Activated CD8-positive, alpha-beta memory T cell treated with anti-CD3 and anti-CD28 coated beads, Interleukin-2, amount 50 U/mL, for 1 hour (primary cell): ENCODE data around the gene BMF.
"Not testable (repeated sequence)": the region's sequence is repeated elsewhere in the genome, so short reads cannot be mapped to it uniquely, and the experiment has no call there.

Source experiments
- DNase-seq: peaks from one replicate; pipeline ENCODE4 v3.0.0-alpha.2; 2020; ENCODE audit errors: extremely low read depth

BMF gene

DNA sequence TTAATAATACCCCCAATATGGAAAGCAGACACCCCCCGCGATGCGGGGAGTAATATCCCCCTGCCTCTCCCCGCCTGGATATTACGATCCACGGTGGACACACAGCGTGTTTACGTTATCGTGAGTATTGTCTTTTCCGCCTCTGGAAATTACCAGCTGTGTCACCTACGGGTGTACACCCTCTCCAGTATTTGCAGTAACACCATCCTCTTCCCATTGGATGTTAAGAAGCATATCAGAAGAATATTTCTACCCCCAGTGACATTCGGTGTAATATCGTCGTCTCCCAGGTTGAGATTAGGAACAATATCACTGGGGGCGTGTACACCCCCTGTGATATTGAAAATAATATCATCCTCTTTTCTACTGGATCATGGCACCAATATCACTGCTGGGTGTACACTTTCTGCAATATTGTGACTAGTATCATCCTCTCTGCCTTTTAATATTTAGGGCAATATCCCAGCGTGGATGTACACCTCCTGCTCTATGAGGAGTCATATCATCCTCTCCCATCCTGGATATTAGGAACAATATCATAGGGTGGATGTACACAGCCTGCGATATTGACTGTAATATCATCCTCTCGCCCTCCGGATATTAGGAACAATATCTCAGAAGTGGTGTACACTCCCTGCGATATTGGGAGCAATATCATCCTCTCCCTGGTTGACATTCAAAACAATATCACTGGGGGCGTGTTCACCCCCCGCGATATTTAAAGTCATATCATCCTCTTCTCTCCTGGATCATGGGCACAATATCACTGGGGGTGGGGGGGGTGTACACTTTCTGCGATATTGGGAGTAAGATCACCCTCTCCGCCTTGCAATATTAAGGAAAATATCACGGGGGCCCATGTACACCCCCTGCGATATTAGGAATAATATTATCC lies 20.3 kb upstream of the BMF start:
- no peak for DNase-seq

DNA sequence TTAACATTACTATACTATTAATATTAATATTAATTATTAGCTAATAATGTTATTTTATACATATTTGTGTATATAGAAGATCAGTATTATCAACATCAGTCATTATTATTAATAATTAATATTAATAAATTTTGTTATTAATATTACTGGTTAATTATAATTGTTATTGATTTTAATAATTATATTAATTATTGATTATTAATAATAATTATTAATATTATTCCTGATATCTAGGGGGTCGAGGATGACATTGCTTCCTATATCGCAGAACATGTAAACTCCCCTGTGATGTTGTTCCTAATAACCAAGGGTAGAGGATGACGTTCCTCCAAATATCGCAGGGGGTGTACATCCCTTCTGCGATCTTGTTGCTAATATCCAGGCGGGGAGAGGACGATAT lies 17.3 kb upstream of the BMF start:
- DNase-seq = no peak

DNA sequence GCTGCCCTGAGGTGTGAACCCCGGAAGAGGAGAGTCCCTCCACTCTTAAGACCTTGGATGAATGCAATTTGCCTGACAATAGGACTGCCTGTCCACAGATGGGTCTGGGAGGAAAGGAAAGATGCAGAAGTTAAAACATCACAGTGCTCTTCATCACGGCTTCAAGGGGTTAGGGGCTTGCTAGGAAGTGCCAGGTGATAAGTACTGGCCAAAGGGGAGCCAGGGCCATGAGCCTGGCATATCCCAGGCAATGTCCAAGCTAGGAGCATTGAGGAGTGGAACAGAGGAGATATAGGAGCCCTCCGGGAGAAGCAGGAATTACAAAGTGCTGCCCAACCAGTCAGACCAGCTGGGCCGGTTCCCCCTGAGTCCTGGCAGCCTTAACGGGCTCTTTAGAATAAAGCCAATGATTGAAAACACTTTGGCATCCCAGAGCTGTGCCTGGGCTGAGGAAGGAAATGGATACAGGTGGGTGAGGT lies 16.2 kb upstream of the BMF start:
- DNase-seq = not testable (repeated sequence)

DNA sequence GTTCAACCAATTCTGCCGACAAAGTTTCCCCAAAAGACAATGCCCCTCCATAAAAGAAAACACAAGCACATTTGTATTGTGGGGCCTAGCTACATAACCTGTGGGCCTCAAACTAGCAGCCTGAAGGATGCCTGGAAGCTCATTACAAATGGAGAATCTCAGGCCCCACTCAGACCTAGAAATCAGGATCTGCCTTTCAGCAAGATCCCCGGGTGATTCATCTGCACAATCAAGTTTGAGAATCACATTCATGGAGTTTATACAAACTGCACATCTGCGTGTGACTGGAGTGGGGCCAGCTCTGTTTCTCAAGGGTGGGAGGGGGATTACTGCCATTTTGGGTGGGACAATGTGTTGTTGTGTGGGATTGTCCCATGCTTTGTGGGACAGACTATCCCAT lies 15.7 kb upstream of the BMF start:
- DNase-seq = not testable (repeated sequence)

DNA sequence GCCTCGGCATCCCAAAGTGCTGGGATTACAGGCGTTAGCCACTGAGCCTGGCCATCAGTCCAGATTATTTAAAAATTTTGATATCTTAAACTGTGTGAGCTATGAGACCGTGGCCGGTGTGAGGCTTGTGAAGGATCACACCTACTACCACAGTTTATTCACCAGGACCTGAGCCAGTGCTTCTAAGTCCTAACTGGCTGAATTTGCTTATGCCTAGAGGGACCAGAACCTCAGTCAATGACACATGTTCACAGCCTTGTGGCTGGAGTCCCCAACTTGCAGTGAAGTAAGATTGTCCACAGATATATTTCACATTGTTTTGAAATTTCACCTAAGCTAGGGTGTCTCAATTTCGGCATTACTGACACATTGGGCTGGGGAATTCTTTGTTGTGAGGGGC lies 15.2 kb upstream of the BMF start:
- DNase-seq = not testable (repeated sequence)

DNA sequence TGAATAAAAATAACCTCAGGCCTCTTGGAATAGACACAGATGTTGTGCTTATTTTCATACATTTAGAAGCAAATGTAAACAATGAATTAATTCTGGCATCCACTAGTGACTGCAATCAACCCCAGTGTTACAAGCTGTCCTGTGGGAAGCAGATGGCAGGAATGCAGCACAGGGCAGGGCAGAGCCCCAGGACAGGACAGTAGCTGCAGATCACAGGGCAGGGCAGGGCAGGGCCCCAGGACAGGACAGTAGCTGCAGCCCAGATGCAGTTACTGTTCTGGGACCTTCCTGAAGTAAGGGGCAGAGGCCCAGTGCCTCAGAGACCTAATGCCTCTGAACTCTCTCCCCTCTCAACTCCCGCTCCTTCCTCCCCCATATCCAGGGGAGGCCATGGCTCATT lies 14.3 kb upstream of the BMF start:
- not testable (repeated sequence) for DNase-seq

DNA sequence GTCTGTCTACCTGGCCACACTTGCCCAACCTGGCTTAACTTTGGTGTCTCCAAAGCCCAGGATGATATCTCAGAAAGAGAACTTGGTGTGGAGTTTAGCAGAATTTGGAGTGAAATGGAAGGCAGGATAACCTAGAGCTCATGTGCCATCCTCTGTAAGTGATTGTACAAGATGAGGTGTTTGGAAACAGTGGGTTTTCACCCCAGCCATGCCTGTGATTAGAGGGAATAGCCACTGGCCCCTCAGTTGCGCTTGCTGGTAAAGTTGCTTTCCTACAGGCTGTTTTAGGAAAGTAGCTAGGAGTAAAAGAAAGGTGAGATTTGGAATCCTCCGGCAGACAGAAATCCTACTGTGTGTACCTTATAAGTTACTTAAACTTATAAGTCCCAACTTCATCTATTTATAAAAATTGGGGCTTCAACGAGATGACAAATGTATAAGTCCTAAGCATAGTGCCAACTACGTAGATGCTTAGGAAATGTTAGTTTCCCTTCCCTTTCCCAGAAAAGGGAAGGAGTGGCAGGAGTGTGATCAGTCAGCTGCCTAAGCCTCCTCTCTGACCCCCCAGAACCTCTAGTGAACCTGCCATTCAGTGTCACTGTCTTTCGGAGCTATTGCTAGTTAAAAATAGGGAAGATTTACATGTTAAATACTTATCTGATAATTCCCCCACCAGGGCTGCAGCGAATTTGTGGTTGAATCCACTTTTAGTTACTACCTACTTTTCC lies 13.4 kb upstream of the BMF start:
- no peak for DNase-seq

DNA sequence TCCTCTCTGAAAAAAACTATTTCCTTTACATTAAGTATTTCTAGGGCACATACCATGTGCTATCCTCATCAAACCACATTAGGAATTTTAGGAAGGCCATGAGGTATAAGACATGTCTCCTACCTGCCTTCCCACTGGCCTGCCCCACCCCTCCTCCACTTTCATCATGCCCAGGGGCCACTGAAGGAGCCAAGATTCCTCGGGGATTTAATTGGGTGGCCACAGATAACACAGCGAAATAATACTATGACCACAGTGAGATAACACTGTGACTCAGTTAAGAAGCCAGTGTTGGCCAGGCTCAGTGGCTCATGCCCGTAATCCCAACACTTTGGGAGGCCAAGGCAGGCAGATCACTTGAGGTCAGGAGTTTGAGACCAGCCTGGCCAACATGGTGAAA lies 9.8 kb upstream of the BMF start:
- no peak for DNase-seq

DNA sequence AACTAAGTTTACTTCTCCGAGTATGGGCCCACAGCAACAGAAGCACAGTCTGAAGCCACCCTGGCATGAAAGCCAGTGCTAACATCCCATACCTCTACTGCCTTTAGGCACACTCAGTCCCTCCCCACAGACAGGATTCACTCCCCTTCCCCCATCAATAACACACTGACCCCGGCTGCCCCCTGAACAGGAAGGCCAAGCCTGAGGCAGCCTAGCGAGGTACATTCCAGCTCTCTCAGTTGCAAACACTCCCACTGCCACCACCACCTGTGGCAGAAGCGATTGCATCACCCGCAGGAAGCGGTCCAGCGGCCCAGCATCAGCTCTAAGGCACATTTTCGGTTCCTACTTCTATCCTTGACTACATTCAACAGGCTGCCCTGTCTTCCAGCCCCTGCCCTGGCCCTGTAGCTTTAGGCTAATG lies 7.0 kb upstream of the BMF start:
- DNase-seq = no peak

DNA sequence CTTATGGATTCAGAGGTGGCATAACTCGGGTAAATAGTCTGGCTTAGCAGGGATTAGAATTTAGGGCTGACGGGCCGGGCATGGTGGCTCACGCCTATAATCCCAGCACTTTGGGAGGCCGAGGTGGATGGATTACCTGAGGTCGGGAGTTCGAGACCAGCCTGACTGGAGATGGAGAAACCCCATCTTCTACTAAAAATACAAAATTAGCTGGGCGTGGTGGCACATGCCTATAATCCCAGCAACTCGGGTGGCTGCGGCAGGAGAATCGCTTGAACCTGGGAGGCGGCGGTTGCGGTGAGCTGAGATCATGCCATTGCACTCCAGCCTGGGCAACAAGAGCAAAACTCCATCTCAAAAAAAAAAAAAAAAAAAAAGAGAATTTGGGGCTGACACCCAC lies 6.4 kb upstream of the BMF start:
- not testable (repeated sequence) for DNase-seq

DNA sequence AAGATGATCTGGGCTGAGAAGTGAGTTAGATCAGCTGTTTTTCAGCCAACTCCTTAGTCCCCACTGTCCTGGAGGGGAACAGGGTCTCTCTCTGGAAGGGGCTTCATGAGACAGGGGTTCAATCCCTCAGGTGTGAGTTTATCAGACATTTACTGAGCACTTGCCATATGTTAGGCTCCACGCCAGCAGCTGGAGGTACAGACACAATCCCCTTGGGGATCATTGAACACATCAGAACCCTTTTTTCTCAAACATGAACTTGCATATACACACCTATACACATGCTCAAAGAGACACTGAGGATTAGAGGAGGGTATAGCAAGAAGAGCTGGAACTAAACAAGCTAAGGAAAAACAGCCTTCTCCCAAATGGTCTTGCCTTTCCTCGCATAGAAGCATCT lies 5.5 kb upstream of the BMF start:
- no peak for DNase-seq

DNA sequence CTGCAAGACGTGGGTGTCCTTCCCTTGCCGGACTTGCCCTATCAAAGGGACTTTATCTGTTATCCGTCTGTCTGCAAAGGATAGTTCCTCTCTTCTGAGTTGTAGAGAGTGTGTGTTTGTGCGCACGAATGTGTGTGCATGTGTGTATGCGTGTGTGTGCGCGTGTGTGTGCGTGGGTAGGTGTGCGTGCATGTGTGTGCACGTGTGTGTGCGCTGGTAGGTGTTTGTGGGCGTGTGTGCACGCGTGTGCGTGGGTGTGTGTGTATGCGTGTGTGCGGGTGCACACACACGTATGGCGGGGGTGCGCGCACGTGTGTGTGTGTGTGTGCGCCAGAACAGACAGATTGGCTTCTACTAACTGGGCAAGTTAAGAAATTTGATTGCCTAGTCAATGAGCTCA lies 4.1 kb upstream of the BMF start:
- DNase-seq = no peak

DNA sequence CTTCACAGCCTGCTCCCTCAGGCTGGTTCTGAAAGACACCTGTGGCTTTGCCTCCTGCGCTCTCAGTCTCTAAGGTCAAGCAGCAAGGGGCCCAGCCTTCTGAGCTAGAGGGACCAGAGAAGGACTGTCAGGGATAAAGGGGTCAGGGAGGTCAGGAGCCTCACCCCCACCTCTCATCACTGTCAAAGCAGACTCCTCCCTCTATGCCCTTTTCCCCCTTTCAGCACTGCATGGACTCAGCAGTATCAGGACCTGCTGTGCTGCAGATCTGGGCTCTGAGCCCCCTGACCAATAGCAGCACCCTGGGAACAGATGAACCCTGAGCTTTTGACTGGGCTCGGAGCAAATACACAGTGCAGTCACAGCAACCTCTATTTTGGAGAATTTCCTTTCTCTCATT lies 3.2 kb upstream of the BMF start:
- DNase-seq = no peak

DNA sequence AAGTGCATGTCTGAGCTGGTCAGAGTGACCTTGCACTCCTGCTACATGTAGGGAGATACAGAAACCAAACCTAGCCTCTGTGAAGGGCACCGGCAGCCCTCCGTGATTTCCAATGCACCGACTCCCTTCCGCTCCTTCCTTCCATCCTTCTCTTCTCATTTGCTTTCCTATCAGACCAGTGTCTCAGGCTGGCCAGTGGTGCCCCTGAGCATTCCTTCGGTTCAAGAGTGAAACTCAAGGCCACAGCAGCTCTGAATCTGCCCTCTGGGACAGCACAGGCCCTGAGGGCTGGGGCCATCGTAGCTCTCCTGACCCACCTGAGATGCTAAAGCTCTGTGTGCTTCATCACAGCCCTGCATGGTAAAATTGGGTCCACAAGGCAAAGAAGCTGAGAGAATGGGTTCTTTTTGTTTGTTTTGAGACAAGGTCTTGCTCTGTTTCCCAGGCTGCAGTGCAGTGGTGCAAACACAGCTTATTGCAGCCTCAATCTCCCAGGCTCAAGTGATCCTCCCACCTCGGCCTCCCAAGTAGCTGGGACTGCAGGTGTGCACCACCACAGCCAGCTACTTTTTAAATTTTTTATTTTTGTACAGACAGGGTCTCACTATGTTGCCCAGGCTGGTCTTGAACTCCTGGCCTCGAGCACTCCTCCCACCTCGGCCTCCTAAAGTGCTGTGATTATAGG lies 2.3 kb upstream of the BMF start:
- no peak for DNase-seq

DNA sequence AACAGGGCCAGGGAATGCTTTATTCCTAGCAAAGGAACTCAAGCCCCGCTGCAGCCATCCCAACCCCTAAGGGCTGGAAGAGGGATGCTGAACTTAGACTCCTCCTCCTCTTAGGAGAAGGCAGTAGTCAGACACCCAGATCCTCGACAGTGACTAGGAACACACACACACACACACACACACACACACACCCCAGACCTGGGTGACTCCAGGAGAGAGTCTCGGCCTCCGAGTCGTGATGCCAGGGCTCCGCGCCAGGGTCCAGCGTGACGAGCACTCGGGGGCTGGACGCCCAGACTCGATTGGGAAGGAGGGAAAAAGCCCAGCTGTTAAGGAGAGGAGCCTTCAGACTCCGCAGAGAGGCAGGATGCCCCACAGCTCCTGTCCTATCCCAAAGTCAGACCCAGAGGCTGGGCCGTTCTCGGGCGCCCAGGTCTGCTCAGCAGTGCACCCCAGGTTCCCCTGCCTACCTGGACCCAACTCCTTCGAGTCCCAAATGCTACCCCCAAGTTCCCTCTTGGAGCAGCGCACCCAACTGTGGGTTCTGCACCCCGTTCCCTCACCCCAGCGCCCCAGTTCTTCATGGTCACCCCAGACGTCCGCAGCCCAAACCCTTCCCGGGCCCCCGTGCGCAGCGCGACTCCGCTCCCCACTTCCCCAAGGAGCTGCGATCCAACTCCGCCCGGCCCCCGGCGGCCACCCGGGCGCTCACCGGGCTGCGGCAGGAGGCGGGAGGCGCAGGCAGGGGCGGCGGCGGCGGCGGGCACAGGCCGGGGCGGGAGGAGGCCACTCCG lies 421 bp downstream of the BMF start:
- DNase-seq = no peak

DNA sequence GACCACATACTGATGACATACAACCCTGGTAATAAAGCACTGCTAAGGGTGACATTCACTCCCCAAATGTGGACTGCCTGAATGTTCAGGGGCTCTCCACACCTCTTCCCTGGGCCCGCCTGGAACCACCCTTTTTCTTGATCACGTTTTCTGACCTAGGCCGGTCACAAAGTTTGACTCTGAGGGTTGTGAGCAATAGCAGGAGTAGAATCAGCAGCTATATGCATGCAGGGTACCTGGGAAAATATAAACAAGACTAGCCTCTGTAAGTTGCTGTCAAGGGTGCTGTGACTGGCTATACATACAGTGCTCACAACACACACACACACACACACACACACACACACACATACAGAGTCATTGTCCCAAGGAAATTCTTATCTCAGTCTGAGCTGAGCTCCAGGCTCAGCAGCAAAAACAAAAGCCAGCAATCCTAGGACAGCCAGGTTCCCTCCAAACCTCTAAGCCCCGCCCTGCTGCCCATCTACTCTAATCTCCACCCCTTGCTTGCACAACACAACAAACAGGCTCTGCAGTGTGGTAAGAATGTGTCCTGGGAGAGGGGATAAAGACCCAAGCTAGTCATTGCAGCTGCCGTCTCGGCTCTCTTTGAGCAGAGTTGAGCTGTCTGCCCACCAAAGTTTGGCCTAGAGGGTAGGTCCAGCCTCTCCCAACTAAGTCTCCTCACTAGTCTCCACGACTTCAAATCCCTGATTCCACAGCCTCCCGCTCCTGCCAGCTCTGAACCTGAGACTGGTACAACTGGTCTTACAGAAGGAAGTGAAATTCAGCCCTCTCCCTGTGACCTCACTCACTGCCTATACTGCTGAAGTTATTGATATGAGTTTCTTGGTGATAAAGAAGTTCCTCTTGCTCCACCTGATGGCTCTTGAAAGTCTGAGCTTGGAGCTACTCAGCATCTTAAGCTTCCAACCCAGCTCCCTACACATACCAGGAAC lies 2.2 kb downstream of the BMF start:
- no peak for DNase-seq

DNA sequence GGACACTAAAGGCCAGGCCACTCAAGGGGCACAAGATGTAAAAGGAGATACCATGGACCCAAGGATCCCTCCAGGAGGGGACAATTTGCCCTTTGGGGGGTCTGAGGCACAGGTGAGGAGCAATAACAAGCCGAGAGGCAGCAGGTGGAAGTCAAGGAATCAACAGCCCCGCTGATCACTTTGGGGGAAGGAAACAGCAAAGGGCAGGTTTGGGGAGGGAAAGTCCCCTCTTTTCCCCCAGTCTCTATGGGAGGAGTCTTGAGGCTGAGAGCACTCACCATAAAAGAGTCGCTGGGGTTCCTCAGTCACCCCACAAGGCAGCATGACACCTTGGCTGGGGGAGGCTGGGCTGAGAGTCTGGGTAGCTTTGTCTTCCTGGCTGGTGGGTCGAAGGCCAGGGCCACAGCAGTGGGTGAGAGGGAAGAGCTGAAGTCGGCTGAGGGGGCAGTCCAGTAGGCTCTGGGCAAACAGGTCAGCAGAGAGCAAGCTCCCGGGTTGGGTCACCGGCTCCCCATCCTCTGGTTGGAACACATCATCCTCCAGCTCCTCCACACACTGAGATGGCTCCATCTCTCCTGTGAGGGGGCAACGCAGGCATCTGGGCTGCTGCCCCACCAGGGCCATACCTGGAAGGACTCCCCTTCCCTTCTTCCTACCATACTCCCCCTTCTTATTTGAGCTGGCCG lies 3.0 kb downstream of the BMF start:
- DNase-seq = no peak

DNA sequence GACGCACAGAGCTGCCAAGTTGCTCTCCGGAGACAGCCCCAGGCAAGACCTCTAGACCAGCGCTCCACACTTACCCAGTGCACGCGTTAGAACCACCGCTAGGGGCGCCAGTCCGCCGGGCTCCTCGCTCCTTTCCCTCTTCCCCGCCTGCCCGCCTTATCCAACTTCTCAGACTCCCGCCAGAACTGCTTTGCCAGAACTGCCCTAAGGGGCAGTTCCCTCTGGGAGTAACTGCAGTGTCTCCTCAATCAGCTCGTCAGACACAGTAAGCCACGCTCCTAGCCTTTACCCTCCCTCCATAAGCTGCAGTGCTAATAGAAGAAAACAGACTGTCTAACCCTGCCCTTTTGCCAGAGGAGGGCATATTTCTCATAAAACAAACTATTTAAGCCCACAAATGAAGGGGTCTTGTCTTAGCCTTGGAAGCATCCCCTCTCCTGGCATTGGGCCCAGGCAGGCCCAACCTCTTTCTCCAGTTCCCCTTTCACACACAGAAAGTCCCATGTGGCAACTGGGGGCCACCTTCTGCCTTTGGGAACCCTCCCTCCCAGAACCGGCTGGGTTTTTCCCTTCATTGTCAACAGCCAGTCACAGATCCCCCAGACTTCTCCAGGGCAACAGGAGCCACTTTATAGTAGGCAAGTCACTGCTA lies 3.7 kb downstream of the BMF start:
- no peak for DNase-seq

DNA sequence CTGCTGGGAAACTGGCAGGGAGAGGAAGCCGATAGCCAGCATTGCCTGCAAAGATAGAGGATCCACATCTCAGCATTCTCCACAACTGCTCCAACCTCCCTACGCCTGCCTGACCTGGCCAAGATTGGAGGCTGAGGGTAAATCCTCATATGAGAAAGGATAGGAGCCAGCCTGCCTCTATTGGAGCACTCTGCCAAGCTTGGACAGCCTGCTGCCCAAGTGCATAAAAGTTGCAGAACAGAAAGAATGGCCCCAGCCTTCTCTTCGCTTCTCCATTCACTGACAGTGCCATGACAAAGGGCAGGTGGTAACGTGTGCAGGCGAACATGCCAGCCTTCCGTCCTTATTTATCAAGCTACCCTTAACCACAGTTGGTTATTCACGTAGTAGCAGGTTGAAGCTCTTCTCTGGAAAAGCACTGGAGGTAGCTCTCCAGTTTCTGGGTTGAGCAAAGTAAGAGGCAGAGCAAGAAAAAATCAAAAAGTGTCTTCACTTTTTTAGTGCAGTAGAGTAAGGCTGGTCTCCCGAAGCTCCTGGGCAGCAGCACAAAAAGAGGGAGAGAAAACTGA lies 4.3 kb downstream of the BMF start:
- DNase-seq = no peak
